Osteoblast (primary cell): Measurements from ENCODE around the gene CTXN3. TPM values are rescaled to one million over a fixed set of nuclear protein-coding genes. Genes with fewer than 3 reads are reported as not detected.

Source experiments
- DNase-seq: peaks from one replicate; pipeline ENCODE4 v3.0.0; 2011; ENCODE audit warnings: low spot score, mixed read lengths; ENCODE audit not compliant: insufficient read length; ENCODE audit errors: missing footprints
- H2AFZ ChIP-seq: 2 replicates; pipeline ENCODE4 v1.6.0; 2011; ENCODE audit warnings: mild to moderate bottlenecking, low read length
- H3K27ac ChIP-seq: 2 replicates; pipeline ENCODE4 v1.5.1; 2011; ENCODE audit warnings: mild to moderate bottlenecking, low read depth, low read length, moderate library complexity
- H3K27me3 ChIP-seq: 2 replicates; pipeline ENCODE4 v1.6.0; 2012; ENCODE audit warnings: mild to moderate bottlenecking, control low read depth, inconsistent platforms, low read length, moderate library complexity; ENCODE audit not compliant: insufficient read depth
- H3K36me3 ChIP-seq: 2 replicates; pipeline ENCODE4 v1.5.1; 2011; ENCODE audit warnings: mild to moderate bottlenecking, low read length, control low read depth, moderate library complexity; ENCODE audit not compliant: insufficient read depth
- H3K4me1 ChIP-seq: 2 replicates; pipeline ENCODE4 v1.5.1; 2011; ENCODE audit warnings: mild to moderate bottlenecking, low read length, control low read depth, moderate library complexity; ENCODE audit not compliant: insufficient read depth
- H3K4me2 ChIP-seq: 2 replicates; pipeline ENCODE4 v1.6.0; 2011; ENCODE audit warnings: mild to moderate bottlenecking, low read length; ENCODE audit not compliant: insufficient read depth
- H3K4me3 ChIP-seq: fragments of 200-600 bp; sonication (generic); 3 replicates; pipeline ENCODE4 v1.5.1; 2012; ENCODE audit warnings: mild to moderate bottlenecking, low read length, inconsistent platforms; ENCODE audit not compliant: insufficient read depth
- H3K79me2 ChIP-seq: 2 replicates; pipeline ENCODE4 v1.6.0; 2012; ENCODE audit warnings: mild to moderate bottlenecking, low read length, control low read depth, inconsistent platforms; ENCODE audit not compliant: insufficient read depth
- H3K9me3 ChIP-seq: 2 replicates; pipeline ENCODE4 v1.5.1; 2011; ENCODE audit warnings: low read depth, low read length, control low read depth
- H4K20me1 ChIP-seq: 2 replicates; pipeline ENCODE4 v1.6.0; 2012; ENCODE audit warnings: mild to moderate bottlenecking, low read length, control low read depth; ENCODE audit not compliant: insufficient read depth
- CTCF ChIP-seq: IDR thresholded peaks from 2 replicates; pipeline ENCODE4 v1.5.1; 2011; ENCODE audit warnings: mild to moderate bottlenecking, low read depth, low read length, moderate library complexity; ENCODE audit errors: extremely low read depth
- total RNA-seq: library from RNA; depleted of rRNA; stranded (reverse); fragments of >200 nt; gene quantifications from 2 replicates; pipeline ENCODE4 v1.2.3, GENCODE V29; 2012

Gene CTXN3
- total RNA-seq, 1 donor = not detected

GRCh38 chr5:127601601-127602000 lies 47.3 kb upstream of the CTXN3 start:
- Histone ChIP-seq H3K27me3 (no peaks in the 10 kb centered on the region), H3K27ac (no peak overlapping the region), H3K9me3 (no peaks in the 10 kb centered on the region), H3K4me3 (no peak overlapping the region), H3K79me2 (no peaks in the 10 kb centered on the region), H4K20me1 (no peaks in the 10 kb centered on the region), H3K4me2 (no peak overlapping the region), H2AFZ (no peak overlapping the region), H3K4me1 (no peaks in the 10 kb centered on the region), H3K36me3 (no peaks in the 10 kb centered on the region)
- TF ChIP-seq CTCF = no peak
- no peak for DNase-seq

- no peak overlapping the region for H3K4me3 ChIP-seq
- no peak overlapping the region for H2AFZ ChIP-seq
- no peaks in the 10 kb centered on the region for H3K27me3 ChIP-seq
- H3K4me2 ChIP-seq = no peak overlapping the region
- DNase-seq = no peak
- no peak for TF ChIP-seq CTCF
- no peaks in the 10 kb centered on the region for H3K4me1 ChIP-seq
- no peak overlapping the region for H3K27ac ChIP-seq
- no peaks in the 10 kb centered on the region for H4K20me1 ChIP-seq
- H3K79me2 ChIP-seq = no peaks in the 10 kb centered on the region
- H3K36me3 ChIP-seq = no peaks in the 10 kb centered on the region
- H3K9me3 ChIP-seq = no peaks in the 10 kb centered on the region
These were observed 46.4 kb upstream of the CTXN3 start for GRCh38 chr5:127602481-127602880.

DNA sequence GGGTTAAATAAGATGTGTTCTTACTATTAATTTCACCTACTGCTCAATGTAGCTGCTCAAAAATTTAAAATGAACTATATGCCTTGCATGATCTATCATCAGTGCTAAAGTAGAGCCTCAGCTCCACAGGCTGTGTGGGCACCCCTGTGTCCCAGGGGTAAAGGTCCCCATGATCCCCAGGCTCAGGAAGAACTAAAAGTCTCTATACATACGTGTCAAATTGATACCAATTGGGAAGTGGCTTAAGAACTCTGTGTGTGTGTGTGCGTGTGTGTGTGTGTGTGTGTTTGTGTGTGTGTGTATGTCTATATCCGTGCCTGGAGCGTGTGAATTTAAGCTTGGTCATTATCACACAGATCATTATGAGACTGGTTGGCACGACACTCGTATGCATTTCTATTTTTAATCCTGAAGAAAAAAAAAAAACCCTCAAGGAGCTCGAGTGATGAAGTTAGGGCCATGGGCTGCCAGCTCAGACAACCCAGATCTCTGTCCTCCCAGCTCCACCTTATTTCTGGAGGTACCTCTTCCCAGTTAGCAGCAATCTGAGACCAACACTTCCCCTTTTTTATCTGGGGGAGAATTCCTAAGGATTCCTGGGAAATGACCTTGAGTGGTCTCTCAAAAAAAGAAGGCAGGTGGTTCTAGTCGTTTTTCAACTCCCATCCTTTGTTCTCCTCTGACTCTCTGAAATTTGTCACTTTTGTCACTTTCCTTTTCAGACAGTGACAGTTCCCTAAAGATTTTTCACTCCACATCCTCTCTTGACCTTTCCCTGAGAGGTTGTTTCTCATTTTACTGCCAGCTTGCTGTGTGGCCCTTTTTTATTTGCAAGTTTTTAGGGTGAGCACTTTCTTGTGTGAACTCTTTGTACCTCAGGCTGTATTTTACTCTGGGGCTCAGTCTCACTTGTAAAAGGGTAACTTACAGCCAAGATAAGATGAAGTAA lies 45.7 kb upstream of the CTXN3 start:
- H2AFZ ChIP-seq = no peak overlapping the region
- no peak for TF ChIP-seq CTCF
- H3K9me3 ChIP-seq = no peaks in the 10 kb centered on the region
- H3K27me3 ChIP-seq = no peaks in the 10 kb centered on the region
- H3K36me3 ChIP-seq = no peaks in the 10 kb centered on the region
- H3K4me2 ChIP-seq = no peak overlapping the region
- no peak for DNase-seq
- no peaks in the 10 kb centered on the region for H3K79me2 ChIP-seq
- no peak overlapping the region for H3K27ac ChIP-seq
- H4K20me1 ChIP-seq = no peaks in the 10 kb centered on the region
- no peaks in the 10 kb centered on the region for H3K4me1 ChIP-seq
- H3K4me3 ChIP-seq = no peak overlapping the region

- H3K27me3 ChIP-seq = no peaks in the 10 kb centered on the region
- no peak overlapping the region for H3K4me2 ChIP-seq
- H3K4me3 ChIP-seq = no peak overlapping the region
- no peaks in the 10 kb centered on the region for H4K20me1 ChIP-seq
- no peak for TF ChIP-seq CTCF
- DNase-seq = no peak
- H2AFZ ChIP-seq = no peak overlapping the region
- H3K4me1 ChIP-seq = no peaks in the 10 kb centered on the region
- no peaks in the 10 kb centered on the region for H3K9me3 ChIP-seq
- no peaks in the 10 kb centered on the region for H3K79me2 ChIP-seq
- H3K27ac ChIP-seq = no peak overlapping the region
- H3K36me3 ChIP-seq = no peaks in the 10 kb centered on the region
These were observed 40.7 kb upstream of the CTXN3 start for GRCh38 chr5:127608077-127608660.
